Stomach (tissue), 9 donors: ENCODE results near the gene DGKD. TPM values are rescaled to one million over a fixed set of nuclear protein-coding genes. Genes with fewer than 3 reads are reported as not detected.
"Not testable (repeated sequence)": the region's sequence is repeated elsewhere in the genome, so short reads cannot be mapped to it uniquely, and the experiment has no call there.

Source experiments
- DNase-seq, 2 donors: peaks; one replicate each; pipeline versions ENCODE4 v3.0.0 to v3.0.0-alpha.2; 2013 to 2019
- H3K27ac ChIP-seq, 5 donors: fragments of 200-600 bp in 4 of 5; sonication (generic) in 4 of 5; one replicate each; pipeline ENCODE4 v1.5.1; 2013 to 2019; ENCODE audit warnings: mild to moderate bottlenecking in 1 of 5, moderate library complexity in 1 of 5
- H3K27me3 ChIP-seq, 3 donors: fragments of 200-600 bp; sonication (generic); one replicate each; pipeline ENCODE4 v1.5.1; 2017 to 2019; ENCODE audit warnings: mixed run types in 1 of 3
- H3K36me3 ChIP-seq, 4 donors: fragments of 200-600 bp; sonication (generic); 1 replicate in 3 of 4; 2 replicates in 1 of 4; pipeline ENCODE4 v1.5.1; 2016 to 2019
- H3K4me1 ChIP-seq, 4 donors: fragments of 200-600 bp; sonication (generic); one replicate each; pipeline ENCODE4 v1.5.1; 2016 to 2019
- H3K4me3 ChIP-seq, 4 donors: fragments of 200-600 bp; sonication (generic) in 3 of 4; one replicate each; pipeline ENCODE4 v1.5.1; 2016 to 2019; ENCODE audit warnings: mild to moderate bottlenecking in 1 of 4
- H3K9me3 ChIP-seq, 4 donors: fragments of 200-600 bp; sonication (generic); one replicate each; pipeline ENCODE4 v1.5.1; 2016 to 2019
- EP300 ChIP-seq: sonication (generic); formaldehyde crosslinking; IDR thresholded peaks from one replicate; pipeline ENCODE4 v1.6.1; 2017; ENCODE audit warnings: antibody characterized with exemption
- POLR2A ChIP-seq, 4 donors: fragments of 450-650 bp; IDR thresholded peaks; one replicate each; pipeline ENCODE4 v1.6.1; 2016; ENCODE audit warnings: antibody characterized with exemption in 4 of 4, control low read depth in 2 of 4, mild to moderate bottlenecking in 1 of 4, moderate library complexity in 1 of 4
- POLR2AphosphoS5 ChIP-seq, 3 donors: sonication (generic); formaldehyde crosslinking; IDR thresholded peaks; one replicate each; pipeline ENCODE4 v1.6.1; 2016; ENCODE audit warnings: antibody characterized with exemption in 3 of 3
- WGBS, 5 donors: extraction: QIAGEN DNeasy Blood & Tissue Kit in 3 of 5; methylation state at CpG; one replicate each; pipeline versions ENCODE4 v1.1.5 to v1.1.7; 2013 to 2018; 5-methylcytosine and 5-hydroxymethylcytosine counted together
- intact Hi-C: fragments of 100-400 bp; cut with DNase I; formaldehyde crosslinking; loops from one replicate; pipeline ENCODE4 v1.15.1; 2023; ENCODE audit warnings: low total_unique reads
- polyA plus RNA-seq, 3 donors: library from polyadenylated mRNA; stranded (reverse); fragments of 200-250 nt; gene quantifications; one replicate each; pipeline ENCODE4 v1.2.3, GENCODE V29; 2013
- total RNA-seq, 5 donors: library from RNA; depleted of rRNA; stranded (reverse); fragments of >200 nt; gene quantifications; one replicate each; pipeline versions ENCODE4 v1.1.0 to v1.2.3, GENCODE V29; 2014 to 2016
- TF ChIP-seq, protein P1 (sequence below), 7 experiments: fragments of 450-650 bp in 4 of 7; fragments of 200-600 bp in 3 of 7; sonication (generic) in 3 of 7; IDR thresholded peaks; one replicate each; pipeline ENCODE4 v1.5.1; 2016 to 2019; ENCODE audit warnings: antibody characterized with exemption in 7 of 7, control low read depth in 2 of 7, mild to moderate bottlenecking in 1 of 7
- donor health status: healthy with polysubstance abuse.
- donor health status: Bipolar disorder and iron deficiency.
- donor health status: healthy.

The DGKD gene
- total and polyA plus RNA-seq, 8 donors: 21.9 to 471 (median 202) TPM

DNA sequence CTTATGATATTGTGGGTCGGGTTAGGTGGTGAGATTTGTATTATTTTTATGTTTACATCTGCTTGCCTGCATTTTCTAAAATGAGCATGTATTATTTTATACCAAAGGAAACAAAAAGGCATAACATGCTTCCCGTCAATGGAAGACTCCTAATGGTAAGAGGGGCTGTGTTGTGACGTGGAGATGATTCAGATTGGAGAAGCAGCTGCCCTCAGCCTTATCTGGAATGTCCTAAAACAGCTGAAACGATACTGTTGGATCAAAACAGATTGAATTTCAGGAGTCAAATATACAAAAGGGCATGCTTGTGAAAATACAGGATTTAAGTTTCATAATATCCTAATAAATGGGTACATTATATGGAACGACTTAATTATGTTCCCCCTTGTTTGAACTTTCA, 19.0 kb downstream of the DGKD start:
- intact Hi-C loops: no loop called here
- no peaks in the 10 kb centered on the region for H3K9me3 ChIP-seq
- TF ChIP-seq POLR2A (IDR thresholded peaks at IDR 0.05) (no peak), EP300 (no peak), POLR2AphosphoS5 (IDR thresholded peaks at IDR 0.05) (no peak)
- TF ChIP-seq, protein P1, sequence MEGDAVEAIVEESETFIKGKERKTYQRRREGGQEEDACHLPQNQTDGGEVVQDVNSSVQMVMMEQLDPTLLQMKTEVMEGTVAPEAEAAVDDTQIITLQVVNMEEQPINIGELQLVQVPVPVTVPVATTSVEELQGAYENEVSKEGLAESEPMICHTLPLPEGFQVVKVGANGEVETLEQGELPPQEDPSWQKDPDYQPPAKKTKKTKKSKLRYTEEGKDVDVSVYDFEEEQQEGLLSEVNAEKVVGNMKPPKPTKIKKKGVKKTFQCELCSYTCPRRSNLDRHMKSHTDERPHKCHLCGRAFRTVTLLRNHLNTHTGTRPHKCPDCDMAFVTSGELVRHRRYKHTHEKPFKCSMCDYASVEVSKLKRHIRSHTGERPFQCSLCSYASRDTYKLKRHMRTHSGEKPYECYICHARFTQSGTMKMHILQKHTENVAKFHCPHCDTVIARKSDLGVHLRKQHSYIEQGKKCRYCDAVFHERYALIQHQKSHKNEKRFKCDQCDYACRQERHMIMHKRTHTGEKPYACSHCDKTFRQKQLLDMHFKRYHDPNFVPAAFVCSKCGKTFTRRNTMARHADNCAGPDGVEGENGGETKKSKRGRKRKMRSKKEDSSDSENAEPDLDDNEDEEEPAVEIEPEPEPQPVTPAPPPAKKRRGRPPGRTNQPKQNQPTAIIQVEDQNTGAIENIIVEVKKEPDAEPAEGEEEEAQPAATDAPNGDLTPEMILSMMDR (IDR thresholded peaks at IDR 0.05): no peak
- H3K36me3 ChIP-seq: peaks cover 0 to 36% (median 9%) of the 10 kb centered on the region in 4 donors
- WGBS, 5 donors: 64 to 73% (median 68%) methylated on average over 5 of the region's 5 CpGs
- H3K4me3 ChIP-seq: no peak overlapping the region
- no peaks in the 10 kb centered on the region for H3K27me3 ChIP-seq
- no peak overlapping the region for H3K27ac ChIP-seq
- DNase-seq: no peak
- H3K4me1 ChIP-seq: peaks cover 5 to 39% (median 18%) of the 10 kb centered on the region in 4 donors

DNA sequence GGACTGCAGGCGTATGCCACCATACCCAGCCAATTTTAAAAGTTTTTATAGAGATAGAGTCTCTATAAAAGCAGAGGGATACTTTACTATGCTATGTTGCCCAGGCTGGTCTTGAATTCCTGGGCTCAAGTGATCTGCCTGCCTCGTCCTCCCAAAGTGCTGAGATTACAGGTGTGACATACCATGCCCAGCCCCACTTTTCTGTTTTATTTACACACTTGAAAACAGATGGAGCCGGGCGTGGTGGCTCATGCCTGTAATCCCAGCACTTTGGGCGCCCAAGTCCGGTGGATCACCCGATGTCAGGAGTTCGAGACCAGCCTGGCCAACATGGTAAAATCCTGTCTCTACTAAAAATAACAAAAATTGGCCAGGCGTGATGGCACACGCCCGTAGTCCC, 20.5 kb downstream of the DGKD start:
- H3K4me3 ChIP-seq, intact Hi-C loops, H3K27ac ChIP-seq, H3K9me3 ChIP-seq, H3K27me3 ChIP-seq, DNase-seq: not testable (repeated sequence)
- WGBS, 5 donors: 83 to 94% (median 89%) methylated on average over 11 of the region's 11 CpGs
- peaks cover 0 to 36% (median 9%) of the 10 kb centered on the region in 4 donors for H3K36me3 ChIP-seq
- peaks cover 8 to 39% (median 13%) of the 10 kb centered on the region in 4 donors for H3K4me1 ChIP-seq

DNA sequence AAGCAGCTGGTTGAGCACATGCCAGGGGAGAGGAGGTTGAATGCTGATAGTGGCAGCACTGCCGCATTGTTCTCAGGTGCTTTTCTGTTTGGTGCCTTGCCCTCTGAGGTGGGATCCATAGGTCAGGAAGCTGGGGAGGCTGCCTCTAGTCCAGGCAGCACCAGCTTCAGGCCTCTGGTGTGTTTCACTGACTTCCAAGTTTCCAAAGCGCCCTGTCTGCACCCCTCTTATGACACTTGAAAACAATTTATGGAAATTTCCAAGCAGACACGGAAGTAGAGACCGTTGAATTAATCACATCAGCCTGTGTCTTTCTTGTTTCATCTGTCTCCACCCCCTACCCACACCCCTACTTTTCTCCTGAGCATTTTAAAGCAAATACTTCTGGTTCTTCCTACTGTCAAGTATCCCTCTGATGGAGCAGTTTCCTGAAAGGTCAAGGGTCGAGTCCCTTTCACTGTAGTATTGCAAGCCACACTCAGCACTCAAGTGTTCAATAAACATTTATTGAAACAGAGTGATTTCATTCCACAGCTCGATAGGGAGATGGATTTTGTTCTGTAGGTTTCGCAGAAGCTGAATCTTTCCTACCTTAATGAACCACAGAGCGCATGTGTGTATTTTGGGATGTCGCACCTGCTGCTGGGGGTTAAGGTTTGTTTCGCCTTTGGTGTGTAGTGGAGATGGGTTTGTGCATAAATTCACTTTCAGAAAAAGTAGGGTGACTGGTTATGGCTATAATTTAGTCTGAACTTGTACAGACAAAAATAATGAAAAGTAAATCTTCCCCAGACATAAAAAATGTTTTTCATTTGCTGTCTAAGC, 21.4 kb downstream of the DGKD start:
- Histone ChIP-seq H3K27ac (no peak overlapping the region), H3K36me3 (peaks cover 0 to 36% (median 9%) of the 10 kb centered on the region in 4 donors), H3K4me1 (peaks cover 1 to 33% (median 12%) of the 10 kb centered on the region in 4 donors), H3K27me3 (no peaks in the 10 kb centered on the region), H3K4me3 (no peak overlapping the region), H3K9me3 (no peaks in the 10 kb centered on the region)
- TF ChIP-seq EP300 (no peak), POLR2AphosphoS5 (IDR thresholded peaks at IDR 0.05) (no peak), POLR2A (IDR thresholded peaks at IDR 0.05) (no peak)
- TF ChIP-seq, protein P1 (IDR thresholded peaks at IDR 0.05): no peak
- intact Hi-C loops: no loop called here
- no peak for DNase-seq
- WGBS, 5 donors: 54 to 71% (median 65%) methylated on average over 10 of the region's 10 CpGs

DNA sequence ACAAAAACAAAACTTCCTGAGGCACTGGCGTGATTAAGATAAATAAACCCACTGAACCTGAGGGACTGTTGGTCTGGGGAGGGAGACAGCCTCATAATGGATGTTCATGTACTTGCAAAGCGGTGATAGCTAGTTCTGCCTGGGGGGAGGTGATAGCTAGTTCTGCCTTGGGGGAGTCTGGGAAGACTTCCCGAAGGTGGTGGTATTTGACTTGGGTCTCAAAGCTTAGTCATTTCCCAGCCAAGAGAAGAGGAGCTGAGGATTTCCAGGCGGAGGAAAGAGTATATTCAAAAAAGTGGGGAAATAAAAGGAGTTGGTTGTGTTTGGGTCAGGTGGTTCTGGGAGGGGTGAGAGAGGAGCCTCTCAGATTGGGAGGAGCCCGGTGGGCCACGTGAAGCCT, 24.7 kb downstream of the DGKD start:
- Histone ChIP-seq H3K9me3 (no peaks in the 10 kb centered on the region), H3K4me3 (no peak overlapping the region), H3K4me1 (peaks cover 6 to 28% (median 16%) of the 10 kb centered on the region in 4 donors), H3K36me3 (peaks cover 0 to 23% (median 8%) of the 10 kb centered on the region in 4 donors), H3K27me3 (no peaks in the 10 kb centered on the region), H3K27ac (no peak overlapping the region)
- no peak for DNase-seq
- no peak for TF ChIP-seq EP300
- TF ChIP-seq POLR2AphosphoS5 (IDR thresholded peaks at IDR 0.05): no peak
- TF ChIP-seq, protein P1 (IDR thresholded peaks at IDR 0.05): no peak
- no peak for TF ChIP-seq POLR2A (IDR thresholded peaks at IDR 0.05)
- intact Hi-C loops: no loop called here
- 79 to 93% (median 91%) methylated on average over 6 of the region's 6 CpGs for WGBS, 5 donors

DNA sequence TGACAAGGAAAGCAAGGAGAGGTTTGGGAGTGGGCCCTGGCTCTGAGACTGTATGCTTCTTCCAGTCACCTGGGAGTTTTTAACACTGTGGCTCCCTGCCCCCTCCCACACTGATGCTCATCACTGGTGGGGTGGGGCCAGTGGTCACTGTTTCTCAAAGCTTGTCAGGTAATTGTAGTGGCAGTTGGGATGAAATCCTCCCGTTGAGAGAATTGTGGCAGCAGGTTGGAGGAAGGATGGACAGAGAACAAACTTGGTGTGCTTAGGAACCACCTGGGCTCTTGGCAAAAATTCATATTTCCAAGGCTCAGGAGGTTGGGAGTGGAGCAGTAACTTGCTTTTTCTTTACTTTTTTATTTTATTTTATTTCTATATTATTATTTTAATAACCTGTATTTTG, 25.1 kb downstream of the DGKD start:
- H3K4me1 ChIP-seq: peaks cover 7 to 29% (median 20%) of the 10 kb centered on the region in 4 donors
- WGBS, 5 donors: 39 to 56% (median 41%) methylated on average over 1 of the region's 1 CpG
- TF ChIP-seq EP300: no peak
- no peak overlapping the region for H3K27ac ChIP-seq
- H3K9me3 ChIP-seq: no peaks in the 10 kb centered on the region
- no peak for DNase-seq
- peaks cover 0 to 19% (median 6%) of the 10 kb centered on the region in 4 donors for H3K36me3 ChIP-seq
- intact Hi-C loops: no loop called here
- H3K4me3 ChIP-seq: no peak overlapping the region
- H3K27me3 ChIP-seq: no peaks in the 10 kb centered on the region
